Stimulated activated CD4-positive, alpha-beta T cell treated with anti-CD3 and anti-CD28 coated beads, Interleukin-15, amount 100 ng/mL, for 1 hour (primary cell): Measurements from ENCODE around the gene VWCE.

Source experiments
- DNase-seq, 2 donors: peaks; one replicate each; pipeline ENCODE4 v3.0.0-alpha.2; 2020; ENCODE audit warnings: low read depth in 1 of 2, low spot score in 1 of 2

VWCE gene

DNA sequence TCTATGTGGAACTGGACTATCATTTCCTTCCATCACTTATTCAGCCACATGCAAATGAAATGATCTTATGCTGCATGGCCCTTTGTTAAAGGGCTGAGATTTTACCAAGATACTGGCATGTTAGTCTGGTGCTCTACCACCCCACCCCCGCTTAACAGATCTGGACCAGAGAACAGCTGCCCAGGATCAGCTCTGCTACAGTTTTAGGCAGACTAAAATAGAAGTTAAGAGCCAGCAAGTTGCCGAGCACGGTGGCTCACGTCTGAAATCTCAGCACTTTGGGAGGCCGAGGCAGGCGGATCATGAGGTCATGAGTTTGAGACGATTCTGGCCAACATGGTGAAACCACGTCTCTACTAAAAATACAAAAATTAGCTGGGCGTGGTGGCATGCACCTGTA is 33.2 kb upstream of the VWCE start:
- no peak for DNase-seq

DNA sequence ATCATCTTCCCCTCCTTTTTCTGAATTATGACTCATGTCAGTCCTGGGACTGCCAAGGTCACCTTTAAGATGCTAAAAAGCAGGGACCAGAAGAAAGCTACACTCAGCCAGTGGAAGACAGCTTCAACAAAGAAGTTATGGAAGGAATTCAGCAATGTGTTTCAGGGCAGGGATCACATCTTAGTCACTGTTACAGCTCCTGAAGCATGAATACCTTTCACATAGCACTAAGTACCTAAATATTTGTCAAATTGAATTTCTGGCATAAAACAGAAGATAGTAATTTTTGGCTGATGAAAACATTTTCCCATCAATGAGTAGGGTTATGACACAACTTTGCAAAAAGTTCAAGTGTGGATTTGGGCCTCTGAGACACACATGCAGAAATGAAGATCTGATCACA is 32.6 kb upstream of the VWCE start:
- no peak for DNase-seq

DNA sequence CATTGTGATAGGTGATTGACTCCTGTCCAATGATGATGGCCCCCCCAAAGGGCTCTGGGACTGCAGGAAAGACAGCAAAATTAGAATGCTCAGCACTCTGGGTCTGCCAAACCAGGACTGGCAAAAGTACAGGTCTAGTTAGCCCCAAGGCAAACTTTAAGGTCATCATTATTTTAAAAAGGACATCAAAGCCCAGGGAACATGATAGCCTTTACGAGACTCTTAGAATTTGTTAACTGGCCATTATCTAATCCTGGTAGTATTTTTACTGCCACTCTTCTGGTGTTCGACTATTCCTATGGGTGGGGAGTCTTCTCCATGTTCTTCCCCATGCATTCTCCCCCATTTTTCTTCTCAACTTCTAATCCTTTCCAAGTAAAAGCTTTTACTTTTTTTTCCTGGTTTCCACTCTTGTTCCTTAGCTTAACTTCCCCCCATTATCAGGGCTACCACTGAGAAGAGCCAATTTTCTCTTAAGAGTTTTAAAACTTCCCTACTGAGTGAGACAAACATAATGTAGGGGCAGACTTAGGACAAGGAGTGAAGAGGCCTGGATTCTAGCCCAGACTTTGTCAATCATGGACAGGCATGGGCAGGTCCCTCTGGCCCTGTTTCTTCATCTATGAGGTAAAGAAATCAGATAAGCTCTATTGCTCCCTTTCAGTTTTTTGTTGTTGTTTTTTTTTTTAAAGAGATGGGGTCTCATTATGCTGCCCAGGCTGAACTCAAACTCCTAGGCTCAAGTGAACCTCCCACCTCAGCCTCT is 30.7 kb upstream of the VWCE start:
- no peak for DNase-seq

DNA sequence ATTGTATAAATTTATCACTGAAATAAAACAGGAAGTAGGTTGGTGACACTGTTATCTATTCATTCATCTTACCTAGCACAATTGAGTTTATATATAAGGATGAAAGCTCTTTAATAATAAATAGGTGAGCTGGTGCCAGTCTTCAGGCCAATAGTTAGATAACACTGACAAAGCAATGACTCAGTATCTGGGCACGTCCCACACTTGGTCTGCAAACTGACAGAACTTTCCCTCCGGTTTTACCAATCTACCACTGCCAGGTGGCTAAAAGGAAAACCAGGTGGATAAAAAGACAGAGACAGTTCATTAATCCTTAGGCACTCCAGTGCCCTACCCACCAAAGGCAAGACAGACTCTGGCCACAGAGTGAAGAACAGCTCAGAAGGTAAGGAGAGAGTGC is 20.1 kb upstream of the VWCE start:
- DNase-seq, result no peak

GRCh38 chr11:61310749-61311148 is 15.6 kb upstream of the VWCE start:
- no peak for DNase-seq

GRCh38 chr11:61309739-61310138 is 14.6 kb upstream of the VWCE start:
- no peak for DNase-seq

GRCh38 chr11:61309141-61309540 is 14.0 kb upstream of the VWCE start:
- DNase-seq, result no peak

DNA sequence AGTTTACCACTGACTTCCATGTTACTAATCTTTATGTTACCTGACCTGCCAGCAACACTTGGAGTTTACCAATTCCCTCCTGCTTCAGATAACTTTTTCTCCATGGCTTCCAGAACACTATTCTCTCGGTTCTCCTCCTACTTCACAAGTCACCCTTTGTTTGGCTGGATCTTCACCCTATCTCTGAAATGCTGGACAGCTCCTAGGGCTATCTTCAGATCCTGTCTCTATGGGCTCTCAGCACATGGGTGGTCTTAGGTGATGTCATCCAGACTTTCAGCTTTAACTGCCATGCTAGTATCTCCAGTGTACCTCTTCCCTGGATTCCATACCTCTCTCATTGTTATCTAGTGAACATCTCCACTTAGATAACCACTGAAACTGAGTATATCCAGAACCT is 12.2 kb upstream of the VWCE start:
- no peak for DNase-seq

DNA sequence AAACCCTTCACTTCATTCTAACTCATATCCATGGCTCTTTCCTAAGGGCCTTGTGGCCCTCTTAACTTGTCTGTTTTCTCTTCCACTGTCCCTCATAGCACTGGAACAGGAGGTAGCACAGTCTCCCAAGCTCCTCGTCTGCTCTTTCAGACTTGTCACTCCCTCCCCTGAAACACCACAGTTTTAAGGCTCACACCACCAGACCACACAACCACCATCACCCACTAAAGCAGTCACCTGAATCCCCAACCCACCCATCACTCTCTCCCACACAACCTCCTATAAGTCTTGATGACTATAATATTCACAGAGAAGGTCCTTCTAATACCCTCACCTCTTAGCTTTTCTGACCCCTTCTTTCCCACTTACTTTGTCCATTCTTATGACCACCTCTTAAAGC is 11.1 kb upstream of the VWCE start:
- no peak for DNase-seq

DNA sequence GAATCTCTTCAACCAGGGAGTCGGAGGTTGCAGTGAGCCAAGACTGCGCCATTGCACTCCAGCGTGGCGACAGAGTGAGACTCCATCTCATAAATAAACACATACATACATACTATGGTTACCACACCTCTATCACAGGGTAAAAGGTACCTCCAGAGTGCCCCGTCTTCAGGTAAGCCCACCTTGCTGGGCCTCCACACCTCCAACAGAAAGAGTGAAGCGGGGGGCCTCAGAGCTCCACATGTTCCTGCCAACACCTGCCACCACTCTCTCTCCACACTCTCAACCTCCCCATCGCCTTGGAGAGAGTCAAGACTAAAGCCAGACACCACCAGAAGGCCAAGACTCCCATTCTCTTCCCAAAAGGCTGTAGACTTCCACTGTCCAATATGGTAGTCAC is 10.3 kb upstream of the VWCE start:
- DNase-seq, result no peak

DNA sequence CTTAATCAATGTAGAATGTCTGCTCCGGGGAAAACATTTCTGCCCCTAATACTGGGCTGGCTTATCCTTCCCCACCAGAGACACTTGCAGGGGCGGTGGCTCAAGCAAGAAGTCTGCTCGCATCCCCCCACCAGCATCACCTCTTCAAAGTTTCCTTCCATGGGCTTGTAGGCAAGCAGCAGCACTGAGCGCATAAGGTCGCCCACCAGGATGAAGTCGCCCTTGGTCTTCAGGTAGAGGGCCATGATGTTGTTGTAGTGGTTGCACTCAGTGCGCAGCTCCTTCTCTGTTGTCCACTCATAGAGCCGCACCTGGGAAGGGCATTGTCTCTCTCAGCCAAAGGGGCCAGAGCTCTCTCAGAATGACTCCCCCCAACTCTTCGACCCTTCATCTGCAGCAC is 8.6 kb upstream of the VWCE start:
- no peak for DNase-seq

DNA sequence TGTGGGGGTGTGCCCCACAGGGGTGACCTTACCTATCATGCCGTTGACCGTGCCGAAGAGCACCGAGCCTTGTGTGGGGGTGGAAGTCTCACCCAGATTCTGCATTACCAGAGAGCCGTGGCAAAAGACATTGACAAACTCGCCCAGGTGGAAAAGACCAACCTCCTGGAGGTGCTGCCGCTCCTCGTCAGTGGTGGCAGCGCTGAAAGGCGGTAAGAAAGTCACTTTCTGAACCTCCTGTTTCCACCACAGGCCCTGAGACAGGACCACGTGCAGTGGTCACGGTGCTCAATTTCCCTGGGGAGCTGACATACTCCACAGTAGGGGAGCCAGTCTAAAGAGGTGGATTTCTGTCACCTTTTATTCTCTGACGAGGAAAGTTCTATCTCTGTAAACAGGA is 7.4 kb upstream of the VWCE start:
- no peak for DNase-seq

DNA sequence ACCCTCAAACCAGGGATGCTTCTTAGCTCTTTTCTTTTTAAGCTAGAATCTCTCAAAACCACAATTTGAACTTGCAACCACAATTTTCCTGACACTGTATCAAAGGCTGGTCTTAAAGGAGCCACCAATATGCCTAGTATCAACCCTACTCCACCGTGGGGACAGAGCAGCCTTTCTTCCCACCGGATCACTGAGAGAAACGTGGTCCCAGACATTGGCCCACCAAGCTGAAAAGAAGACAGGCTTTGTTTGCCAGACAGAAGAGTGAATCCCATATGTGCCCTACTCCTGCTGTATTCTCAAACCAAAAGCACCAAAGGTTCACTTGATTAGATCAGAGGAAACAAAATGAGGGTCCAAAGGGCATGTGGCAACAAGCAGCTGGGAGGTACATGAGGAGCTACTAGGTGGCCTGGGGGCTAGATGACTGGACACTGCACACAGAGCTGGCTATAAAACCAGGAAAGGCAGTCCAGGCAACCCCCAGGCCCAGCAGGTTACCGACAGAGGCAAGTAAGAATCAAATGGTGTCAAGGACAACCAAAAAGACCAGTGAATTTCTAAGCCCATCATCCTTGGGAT is 3.6 kb upstream of the VWCE start:
- no peak for DNase-seq

- DNase-seq, result no peak
Observed at GRCh38 chr11:61297746-61298145, 2.6 kb upstream of the VWCE start.

DNA sequence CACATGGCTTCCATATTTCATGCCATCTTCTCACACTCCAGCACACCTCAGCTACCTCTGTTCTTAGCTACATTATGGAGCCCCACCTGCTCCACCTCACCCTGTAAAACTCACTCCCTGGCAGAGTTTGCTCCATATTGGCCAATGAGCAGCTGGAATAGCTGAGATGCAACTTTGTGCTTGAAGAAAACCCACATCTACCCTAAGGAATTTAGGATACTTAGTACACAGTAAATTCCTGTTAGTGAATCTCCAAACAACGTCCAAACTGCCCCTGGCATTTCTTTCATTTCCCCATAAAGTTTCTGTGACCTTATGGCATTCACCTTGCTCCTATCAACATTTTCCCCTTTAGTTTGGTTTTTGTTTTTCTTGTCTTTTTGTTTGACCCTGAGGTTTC is 2.2 kb upstream of the VWCE start:
- DNase-seq, result no peak

DNA sequence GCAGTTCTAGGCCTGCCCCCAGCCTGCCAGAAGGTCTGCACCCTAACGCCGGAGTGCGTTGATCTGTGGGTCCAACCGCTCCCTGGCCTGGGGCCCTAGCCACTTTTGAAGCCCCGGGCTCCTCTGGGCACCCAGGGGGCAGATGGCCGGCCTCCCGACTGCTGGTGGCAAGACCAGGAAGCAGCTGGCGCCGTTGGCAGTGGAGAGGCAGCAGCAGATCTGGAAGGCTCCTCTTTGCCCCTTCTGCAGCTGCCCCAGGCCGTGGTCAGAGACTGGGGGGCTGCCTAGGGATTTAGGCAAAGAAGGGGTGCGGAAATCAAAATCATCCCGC is 445 bp upstream of the VWCE start:
- DNase-seq, result no peak

DNA sequence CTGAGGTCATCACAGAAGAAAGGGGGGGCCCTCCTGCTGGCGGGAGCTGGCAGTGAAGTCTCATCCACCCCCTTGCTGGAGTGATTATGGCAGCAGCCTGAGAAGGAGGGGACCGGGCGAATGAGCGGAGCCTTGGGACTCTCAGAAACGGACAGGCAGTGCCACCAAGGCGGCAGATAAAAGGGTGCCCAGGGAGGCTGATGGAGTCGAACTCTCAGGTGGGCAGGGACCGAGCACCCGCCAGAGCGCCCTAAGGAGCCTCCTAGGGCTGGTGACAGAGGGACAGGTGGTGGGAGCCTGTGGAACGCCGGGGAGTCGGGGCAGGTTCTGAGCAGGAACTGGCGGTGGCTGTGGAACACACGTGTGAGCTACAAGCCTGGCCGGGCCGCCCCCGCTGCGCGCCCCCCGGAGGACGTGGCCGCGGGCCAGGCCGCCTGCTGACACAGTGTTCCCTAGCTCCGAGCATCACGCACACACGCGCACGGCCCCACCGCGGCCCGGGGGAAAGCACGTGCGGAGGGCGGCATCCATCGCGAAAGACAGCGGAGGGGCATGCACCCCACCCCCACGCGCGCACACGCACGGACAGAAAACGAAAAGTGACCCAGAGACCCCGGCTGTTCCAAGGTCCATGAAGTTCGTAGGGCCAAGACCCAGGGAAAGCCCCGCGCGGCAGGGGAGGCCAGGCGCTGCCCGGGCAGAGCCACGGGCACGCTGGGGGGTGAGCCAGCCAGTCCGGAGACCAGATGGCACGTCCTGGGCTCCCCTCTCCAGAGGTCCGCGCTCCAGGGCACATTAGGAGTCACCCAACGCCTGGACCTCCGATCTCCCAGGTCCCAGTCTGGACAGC is 1.0 kb downstream of the VWCE start:
- peak in 1 of 2 donors; percentile 46 for DNase-seq

DNA sequence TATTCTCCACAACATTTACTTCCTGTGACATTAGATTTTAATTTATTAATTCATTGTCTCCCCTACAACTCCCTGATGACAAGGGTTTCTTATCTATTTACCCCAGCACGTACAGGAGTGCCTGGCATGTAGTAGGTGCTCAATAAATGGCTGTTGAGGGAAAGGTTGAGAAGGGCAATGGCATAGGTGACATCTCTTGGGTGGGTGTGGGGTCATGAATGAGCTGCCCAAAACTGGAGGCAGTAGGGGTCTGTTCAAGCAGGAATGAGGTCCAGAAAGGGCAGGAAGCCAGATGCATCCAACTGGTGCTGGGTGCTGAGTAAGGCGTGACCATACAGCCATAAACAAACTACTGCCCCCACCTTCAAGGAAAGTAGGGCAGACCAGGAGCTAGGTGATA is 2.8 kb downstream of the VWCE start:
- DNase-seq, result no peak

DNA sequence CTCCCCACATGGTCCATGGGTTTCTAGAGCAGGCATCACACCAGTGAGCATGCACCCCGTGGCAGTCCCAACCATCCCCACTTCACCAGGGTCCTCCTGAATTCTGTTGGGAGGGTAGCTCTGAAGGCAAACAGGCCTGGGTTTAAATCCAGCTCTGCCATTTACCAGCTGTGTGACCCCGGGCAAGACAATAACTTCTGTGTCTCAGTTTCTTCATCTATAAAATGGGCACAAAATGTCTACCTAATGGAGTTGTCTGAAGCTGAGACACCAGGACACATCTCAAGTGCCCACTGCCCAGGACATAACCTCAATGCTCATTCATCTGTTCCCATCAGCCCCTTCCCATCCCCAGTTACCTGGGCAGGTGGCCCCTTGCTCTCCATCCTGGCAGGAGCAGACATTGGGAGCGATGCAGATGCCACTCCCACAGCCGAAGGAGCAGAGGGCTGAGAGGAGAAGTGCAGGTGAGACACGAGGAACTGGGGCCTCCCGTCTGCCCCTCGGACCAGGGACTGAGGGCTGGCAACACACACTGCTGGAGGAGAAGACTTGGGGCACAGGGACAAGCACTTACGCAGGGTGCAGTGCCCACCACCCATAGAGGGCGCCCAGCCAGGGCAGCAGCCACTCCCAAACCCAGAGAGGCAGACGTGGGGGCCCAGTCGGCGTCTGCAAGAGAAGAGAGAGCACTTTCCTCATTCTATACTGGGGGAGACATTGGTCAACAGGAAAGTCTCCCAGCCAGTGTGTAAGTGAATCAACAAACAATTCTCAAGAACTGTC is 4.0 kb downstream of the VWCE start:
- no peak for DNase-seq

DNA sequence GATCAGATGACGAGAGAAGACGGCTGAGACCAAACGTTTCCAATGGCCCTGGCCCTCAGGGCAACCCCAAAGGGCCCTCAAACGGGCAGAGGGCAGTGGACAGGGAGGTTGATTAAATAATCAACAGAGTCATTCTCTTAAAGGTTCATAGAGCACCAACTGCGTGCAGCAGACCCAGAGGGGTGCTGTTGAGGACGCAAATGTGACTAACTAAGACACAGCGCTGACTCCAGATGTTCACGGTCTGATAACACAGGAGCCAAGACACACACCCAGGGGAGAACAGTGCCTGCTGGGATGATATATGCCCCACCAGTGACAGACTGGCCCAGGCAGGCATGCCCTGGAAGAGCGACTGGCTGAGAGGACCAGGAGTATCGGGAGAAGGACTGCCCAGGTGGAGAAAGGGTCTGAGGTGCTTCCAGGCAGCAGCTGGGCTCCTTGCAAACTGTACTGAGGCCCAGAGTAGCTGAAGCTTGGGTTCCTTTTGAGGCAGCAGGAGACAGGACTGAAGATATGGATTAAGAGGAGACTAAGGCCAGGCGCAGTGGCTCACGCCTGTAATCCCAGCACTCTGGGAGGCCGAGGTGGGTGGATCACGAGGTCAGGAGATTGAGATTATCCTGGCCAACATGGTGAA is 7.7 kb downstream of the VWCE start:
- DNase-seq, result no peak

GRCh38 chr11:61283613-61284012 is 11.5 kb downstream of the VWCE start:
- no peak for DNase-seq
